ENCODE results near the gene FER.
"Not testable (repeated sequence)": the region's sequence is repeated elsewhere in the genome, so short reads cannot be mapped to it uniquely, and the experiment has no call there.

FER gene

GRCh38 chr5:108747774-108748400 lies at the start of gene FER:
Gene FER, plus strand, starts transcription at chr5:108747897. Its CDS starts 50,286 bp downstream, at chr5:108798183.
- peak; percentile 13 for DNase-seq

- not testable (repeated sequence) for DNase-seq
Measured at GRCh38 chr5:108700388-108700787, 47.3 kb upstream of the FER start.

GRCh38 chr5:108700930-108701329 lies 46.8 kb upstream of the FER start:
- DNase-seq, result no peak

GRCh38 chr5:108702546-108702945 lies 45.2 kb upstream of the FER start:
- no peak for DNase-seq

- no peak for DNase-seq
Measured at GRCh38 chr5:108703313-108703712, 44.4 kb upstream of the FER start.

- DNase-seq, result no peak
Measured at GRCh38 chr5:108707141-108707540, 40.6 kb upstream of the FER start.

GRCh38 chr5:108711898-108712297 lies 35.8 kb upstream of the FER start:
- DNase-seq, result no peak

GRCh38 chr5:108715408-108715807 lies 32.3 kb upstream of the FER start:
- DNase-seq, result no peak

GRCh38 chr5:108720391-108720790 lies 27.3 kb upstream of the FER start:
- no peak for DNase-seq

- no peak for DNase-seq
Measured at GRCh38 chr5:108726446-108727235, 21.1 kb upstream of the FER start.

GRCh38 chr5:108727236-108727650 lies 20.5 kb upstream of the FER start:
- DNase-seq, result no peak

GRCh38 chr5:108727651-108728565 lies 19.8 kb upstream of the FER start:
- peak; percentile 26 for DNase-seq

GRCh38 chr5:108728566-108729241 lies 19.0 kb upstream of the FER start:
- peak; percentile 42 for DNase-seq

- no peak for DNase-seq
Measured at GRCh38 chr5:108729242-108729615, 18.5 kb upstream of the FER start.

GRCh38 chr5:108730617-108731340 lies 16.9 kb upstream of the FER start:
- DNase-seq, result no peak

- DNase-seq, result no peak
Measured at GRCh38 chr5:108735790-108736189, 11.9 kb upstream of the FER start.

GRCh38 chr5:108736855-108737254 lies 10.8 kb upstream of the FER start:
- DNase-seq, result no peak

GRCh38 chr5:108739376-108739775 lies 8.3 kb upstream of the FER start:
- DNase-seq, result no peak

GRCh38 chr5:108739906-108740305 lies 7.8 kb upstream of the FER start:
- no peak for DNase-seq

GRCh38 chr5:108743319-108743718 lies 4.4 kb upstream of the FER start:
- DNase-seq, result no peak

GRCh38 chr5:108743846-108744245 lies 3.9 kb upstream of the FER start:
- no peak for DNase-seq

GRCh38 chr5:108747111-108747773 lies 455 bp upstream of the FER start:
- no peak for DNase-seq

All from stimulated activated CD4-positive, alpha-beta T cell treated with anti-CD3 and anti-CD28 coated beads, Interleukin-12 subunit alpha, Interleukin-12 subunit beta, amount 100 ng/mL, for 4 hours (primary cell).